Medulla oblongata (tissue), 1 donor: Measurements from ENCODE around the gene GDF2.

Experiments used
- DNase-seq: peaks from one replicate; pipeline ENCODE4 v3.0.0-alpha.2; 2015; ENCODE audit errors: extremely low spot score

The GDF2 gene

GRCh38 chr10:47291682-47292081, 30.6 kb upstream of the GDF2 start:
- DNase-seq: no peak

GRCh38 chr10:47294057-47294456, 28.2 kb upstream of the GDF2 start:
- no peak for DNase-seq

DNA sequence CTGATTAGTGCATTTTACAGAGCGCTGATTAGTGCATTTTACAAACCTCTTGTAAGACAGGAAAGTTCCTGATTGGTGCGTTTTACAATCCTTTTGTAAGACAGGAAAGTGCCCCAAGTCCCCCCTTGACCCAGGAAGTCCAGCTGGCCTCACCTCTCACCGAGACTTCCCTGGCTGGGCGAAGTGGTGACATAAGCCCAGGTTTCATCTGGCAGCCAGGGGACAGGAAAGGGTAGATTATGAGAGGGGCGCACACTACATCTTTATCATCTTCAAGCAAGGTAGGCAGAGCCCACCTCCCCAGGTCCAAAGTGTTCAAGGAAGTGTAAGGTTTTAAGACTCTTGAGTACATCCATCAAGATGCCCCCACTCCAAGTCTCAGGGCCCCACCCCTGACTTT, 27.8 kb upstream of the GDF2 start:
- no peak for DNase-seq

DNA sequence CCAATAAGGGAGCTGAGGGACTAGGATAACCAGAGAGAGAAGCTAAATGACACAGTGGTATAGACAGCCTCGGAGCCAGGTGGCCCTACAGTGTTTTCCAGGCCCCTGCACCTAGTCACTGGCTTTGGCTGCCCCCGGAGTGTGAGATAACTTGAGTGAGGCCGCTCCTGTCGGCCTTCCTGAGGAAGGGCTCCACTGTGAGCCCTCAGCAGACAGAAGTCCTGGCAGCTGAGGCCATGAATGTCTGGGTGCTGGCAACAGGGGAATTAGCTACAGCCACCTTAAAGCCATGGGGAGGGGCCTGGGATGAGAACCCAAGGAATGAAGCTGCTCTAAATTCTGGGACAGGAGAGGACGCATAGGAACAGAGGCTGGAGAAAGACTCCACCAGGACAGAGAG, 26.8 kb upstream of the GDF2 start:
- DNase-seq: no peak

- DNase-seq: no peak
Measured at GRCh38 chr10:47296156-47296894, 25.9 kb upstream of the GDF2 start.

- DNase-seq: no peak
Measured at GRCh38 chr10:47296941-47297340, 25.3 kb upstream of the GDF2 start.

- no peak for DNase-seq
Measured at GRCh38 chr10:47297866-47298540, 24.3 kb upstream of the GDF2 start.

- peak; percentile 15 for DNase-seq
Measured at GRCh38 chr10:47298715-47299114, 23.5 kb upstream of the GDF2 start.

GRCh38 chr10:47299611-47300428, 22.4 kb upstream of the GDF2 start, which contains the start of gene GDF10:
GDF10 (plus strand) TSS chr10:47300197; CDS start chr10:47300652, 455 bp downstream.
- no peak for DNase-seq

DNA sequence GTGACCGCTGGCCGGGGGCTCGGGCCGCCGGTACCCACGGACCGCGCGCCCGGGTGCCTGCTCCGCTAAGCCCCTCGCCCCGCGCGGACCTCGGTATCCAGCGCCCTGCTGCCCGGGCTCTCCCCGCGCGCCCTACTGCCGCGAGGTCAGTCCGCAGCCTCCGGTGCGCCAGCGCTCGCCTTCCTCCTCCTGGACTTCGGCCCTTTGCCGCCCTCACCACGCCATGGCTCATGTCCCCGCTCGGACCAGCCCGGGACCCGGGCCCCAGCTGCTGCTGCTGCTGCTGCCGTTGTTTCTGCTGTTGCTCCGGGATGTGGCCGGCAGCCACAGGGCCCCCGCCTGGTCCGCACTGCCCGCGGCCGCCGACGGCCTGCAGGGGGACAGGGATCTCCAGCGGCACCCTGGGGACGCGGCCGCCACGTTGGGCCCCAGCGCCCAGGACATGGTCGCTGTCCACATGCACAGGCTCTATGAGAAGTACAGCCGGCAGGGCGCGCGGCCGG, 21.8 kb upstream of the GDF2 start:
- no peak for DNase-seq

- DNase-seq: no peak
Measured at GRCh38 chr10:47301833-47302232, 20.4 kb upstream of the GDF2 start.

- no peak for DNase-seq
Measured at GRCh38 chr10:47303105-47303504, 19.1 kb upstream of the GDF2 start.

GRCh38 chr10:47303866-47304265, 18.4 kb upstream of the GDF2 start:
- DNase-seq: no peak

GRCh38 chr10:47305566-47305965, 16.7 kb upstream of the GDF2 start:
- no peak for DNase-seq

- DNase-seq: no peak
Measured at GRCh38 chr10:47306387-47307210, 15.7 kb upstream of the GDF2 start.

GRCh38 chr10:47307381-47307780, 14.9 kb upstream of the GDF2 start:
- no peak for DNase-seq

DNA sequence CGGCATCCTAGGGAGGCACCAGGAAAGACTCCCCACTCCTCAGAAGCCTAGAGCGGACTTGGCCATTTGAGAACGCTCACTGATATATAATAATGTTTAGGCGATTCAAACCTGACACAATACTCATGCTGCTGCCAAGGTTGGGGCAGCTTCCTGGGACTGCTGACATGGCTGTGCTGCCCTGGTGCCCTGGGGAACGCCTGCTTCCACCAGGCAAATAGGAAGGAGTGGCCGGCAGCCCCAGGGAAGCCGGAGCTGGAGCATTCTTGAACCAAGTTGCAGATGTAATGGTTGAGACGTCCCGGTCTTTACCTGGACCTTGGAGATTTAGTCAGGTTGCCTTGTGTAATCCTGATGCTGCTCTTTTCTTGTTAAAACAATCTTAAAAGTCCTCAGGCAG, 13.5 kb upstream of the GDF2 start:
- DNase-seq: no peak

DNA sequence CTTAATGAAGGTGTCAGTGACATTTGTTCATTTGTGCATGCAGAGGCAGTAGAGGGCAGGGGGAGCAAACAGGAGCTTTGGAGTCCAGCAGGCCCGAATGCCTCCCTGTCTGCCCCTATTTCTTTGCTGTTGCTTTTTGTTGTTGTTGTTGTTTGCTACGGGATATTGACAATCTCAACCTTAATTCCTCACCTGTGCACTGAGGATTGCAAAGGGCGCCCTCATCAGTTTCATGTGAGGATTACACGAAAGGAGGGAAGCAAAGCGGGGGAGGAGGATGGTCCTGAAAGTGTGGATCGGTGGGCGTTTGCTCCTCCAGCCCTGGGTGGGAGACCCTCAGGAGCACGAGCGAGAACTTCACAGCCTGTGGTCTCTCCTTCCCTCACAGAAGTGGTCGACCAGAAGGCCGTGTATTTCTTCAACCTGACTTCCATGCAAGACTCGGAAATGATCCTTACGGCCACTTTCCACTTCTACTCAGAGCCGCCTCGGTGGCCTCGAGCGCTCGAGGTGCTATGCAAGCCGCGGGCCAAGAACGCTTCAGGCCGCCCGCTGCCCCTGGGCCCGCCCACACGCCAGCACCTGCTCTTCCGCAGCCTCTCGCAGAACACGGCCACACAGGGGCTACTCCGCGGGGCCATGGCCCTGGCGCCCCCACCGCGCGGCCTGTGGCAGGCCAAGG, 12.7 kb upstream of the GDF2 start:
- DNase-seq: no peak

- DNase-seq: no peak
Measured at GRCh38 chr10:47310090-47310505, 12.2 kb upstream of the GDF2 start.

- no peak for DNase-seq
Measured at GRCh38 chr10:47311193-47311931, 10.9 kb upstream of the GDF2 start.
